ENCODE results near the gene VSIG2. TPM values are rescaled to one million over a fixed set of nuclear protein-coding genes. Genes with fewer than 3 reads are reported as not detected.

VSIG2 gene
- not detected in 2 replicates for total RNA-seq (ENCODE audit: low replicate concordance)

DNA sequence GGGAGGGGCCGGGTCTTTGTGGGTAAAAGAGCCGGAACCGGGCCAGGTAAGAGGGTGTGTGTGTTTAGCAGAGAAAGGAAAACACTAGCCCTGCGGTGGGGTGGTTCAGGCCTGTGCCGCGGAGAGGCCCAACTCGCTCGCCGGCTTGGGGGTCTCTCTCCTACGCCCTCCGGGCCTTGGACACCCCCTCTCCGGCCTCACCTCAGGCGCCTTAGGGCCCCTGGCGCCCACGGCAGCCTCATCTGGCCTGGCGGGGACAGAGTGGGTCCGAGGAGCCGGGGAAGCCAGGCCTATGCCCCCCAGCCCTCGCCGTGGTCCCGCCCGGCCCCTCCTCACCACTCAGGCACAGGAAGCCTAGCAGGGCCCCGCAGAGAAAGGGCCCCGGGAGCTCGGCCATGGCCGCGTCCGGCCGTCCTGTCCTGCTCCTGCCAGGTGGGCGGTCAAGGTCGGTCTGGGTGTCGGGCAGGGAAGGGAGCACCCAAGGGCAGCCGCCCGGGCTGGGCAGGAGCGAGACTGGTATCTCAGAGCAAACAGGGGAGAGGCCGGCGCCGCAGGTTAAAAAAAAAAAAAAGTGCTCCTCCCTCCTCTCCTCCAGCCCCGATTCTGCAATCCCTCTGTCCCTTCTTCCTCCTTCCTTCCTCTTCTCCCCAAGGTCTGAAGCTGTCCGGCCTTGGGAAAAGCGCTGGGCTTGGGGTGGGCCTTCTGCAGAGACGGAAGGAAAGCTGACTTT is at the start of gene VSIG2:
Gene VSIG2, minus strand, starts transcription at position 515 of the 730 bp plus-strand sequence. Its CDS starts 118 bp downstream, at position 397.

GRCh38 chr11:124800226-124800929 is 48.3 kb upstream of the VSIG2 start, which contains the start of gene MSANTD2:
TSS of gene MSANTD2 (minus strand) at chr11:124800406. CDS start at chr11:124800380, 26 bp downstream.

DNA sequence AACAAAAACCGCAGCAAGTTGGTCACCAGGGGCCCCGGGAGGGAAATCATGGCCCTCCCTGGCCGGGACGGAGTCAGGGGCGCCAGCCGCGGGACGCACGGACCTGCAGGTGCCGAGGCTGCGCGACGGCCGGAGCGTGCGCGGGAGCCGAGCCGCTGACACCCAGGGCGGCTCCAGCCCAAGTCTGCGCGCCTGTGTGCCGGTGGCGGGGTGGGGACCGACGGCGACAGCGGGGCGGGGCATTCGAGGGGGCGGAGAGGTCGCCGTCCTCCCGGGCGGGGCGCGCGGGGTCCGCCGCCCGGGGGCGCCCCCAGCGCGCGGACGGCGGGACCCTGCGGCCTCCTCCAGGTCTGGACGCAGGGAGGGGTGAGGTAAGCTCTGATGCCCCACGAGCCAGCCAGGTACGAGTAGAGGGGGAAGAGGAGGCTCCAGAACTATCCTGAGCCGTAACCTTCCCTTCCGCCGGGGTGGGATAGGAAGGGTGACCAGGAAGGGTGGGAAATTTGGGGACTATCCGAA is 10.1 kb upstream of the VSIG2 start, which contains the start of gene ESAM:
Gene ESAM, minus strand, starts transcription at position 186 of the 519 bp plus-strand sequence. Its CDS starts 136 bp downstream, at position 50.

DNA sequence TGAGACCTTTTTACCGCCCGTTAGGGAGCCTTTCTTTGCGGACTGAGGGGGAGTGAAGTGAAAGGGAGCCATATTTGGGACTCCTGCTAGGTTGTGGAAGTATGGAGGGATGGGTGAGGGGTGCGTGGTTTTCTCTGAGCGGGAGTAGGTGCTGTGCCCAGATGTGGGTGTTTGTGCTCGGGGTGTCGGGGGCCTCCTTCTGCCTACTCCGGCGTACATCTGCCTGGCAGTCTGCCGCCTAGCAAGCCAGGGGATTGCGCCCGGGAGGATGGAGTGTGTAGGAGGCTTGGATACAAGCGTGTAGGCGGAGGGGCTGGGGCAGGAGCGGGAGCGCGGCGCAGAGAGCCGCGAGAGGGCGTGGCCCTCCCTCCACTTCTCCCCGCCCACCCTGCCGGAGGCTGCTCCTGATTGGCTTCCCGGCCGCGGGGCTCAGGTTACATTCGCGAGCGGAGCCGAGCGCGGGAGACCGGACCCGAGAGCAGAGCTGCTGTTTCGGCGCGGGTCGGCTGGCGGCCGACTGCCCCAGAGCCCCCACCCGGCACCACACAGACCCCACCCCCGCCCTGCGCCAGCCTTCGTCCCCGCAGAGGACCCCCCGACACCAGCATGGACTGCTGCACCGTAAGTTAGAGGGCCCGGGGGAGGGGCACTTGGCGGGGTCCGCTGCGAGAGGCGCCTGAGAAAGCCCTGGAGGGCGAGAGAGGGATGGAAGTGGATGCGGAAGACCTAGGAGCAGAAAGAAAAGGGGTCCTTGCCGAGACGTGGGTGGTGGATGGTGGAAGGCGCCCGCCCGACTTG is 12.4 kb downstream of the VSIG2 start, which contains the start of gene NRGN:
Gene NRGN, plus strand, starts transcription at position 464 of the 798 bp plus-strand sequence. Its CDS starts 143 bp downstream, at position 607.

Other genes starting within 250 kb of the VSIG2 start
- gene OR8B12, start 208.6 kb downstream of the VSIG2 start, total RNA-seq (ENCODE audit: low replicate concordance), result not detected in 2 replicates
- gene OR8A1, start 182.3 kb downstream of the VSIG2 start, total RNA-seq (ENCODE audit: low replicate concordance), result not detected in 2 replicates
- not detected in 2 replicates for gene PANX3, start 140.8 kb downstream of the VSIG2 start, total RNA-seq (ENCODE audit: low replicate concordance)
- 14.5 and 18.3 TPM in 2 replicates for gene TBRG1, start 129.4 kb downstream of the VSIG2 start, total RNA-seq (ENCODE audit: low replicate concordance)
- 12.5 and 20.1 TPM in 2 replicates for gene SIAE, start 78.5 kb downstream of the VSIG2 start, total RNA-seq (ENCODE audit: low replicate concordance)
- 7.8 and 10.1 TPM in 2 replicates for gene SPA17, start 78.4 kb downstream of the VSIG2 start, total RNA-seq (ENCODE audit: low replicate concordance)
- 0.30 and 0.47 TPM in 2 replicates for gene NRGN, start 12.3 kb downstream of the VSIG2 start, total RNA-seq (ENCODE audit: low replicate concordance)
- gene ESAM, start 10.0 kb upstream of the VSIG2 start, total RNA-seq (ENCODE audit: low replicate concordance), result 0.23 and 3.8 TPM in 2 replicates
- gene MSANTD2, start 48.2 kb upstream of the VSIG2 start, total RNA-seq (ENCODE audit: low replicate concordance), result 2.9 and 6.5 TPM in 2 replicates
- 2.9 and 19.0 TPM in 2 replicates for gene ROBO3, start 113.2 kb upstream of the VSIG2 start, total RNA-seq (ENCODE audit: low replicate concordance)
- gene ROBO4, start 145.6 kb upstream of the VSIG2 start, total RNA-seq (ENCODE audit: low replicate concordance), result 0.35 and 0.53 TPM in 2 replicates
- gene HEPN1, start 167.0 kb upstream of the VSIG2 start, total RNA-seq (ENCODE audit: low replicate concordance), result 0.08 TPM in 1 of 2 replicates, not detected in the other
- not detected in 2 replicates for gene HEPACAM, start 183.8 kb upstream of the VSIG2 start, total RNA-seq (ENCODE audit: low replicate concordance)
- gene CCDC15, start 201.9 kb upstream of the VSIG2 start, total RNA-seq (ENCODE audit: low replicate concordance), result 0.23 and 0.90 TPM in 2 replicates